Stomach (tissue), 4 donors: ENCODE data around the gene RUFY1.

Experiments
- CTCF ChIP-seq, 7 experiments: fragments of 450-650 bp in 4 of 7; fragments of 200-600 bp in 3 of 7; sonication (generic) in 3 of 7; IDR thresholded peaks; one replicate each; pipeline ENCODE4 v1.5.1; 2016 to 2019; ENCODE audit warnings: antibody characterized with exemption in 7 of 7, control low read depth in 2 of 7, mild to moderate bottlenecking in 1 of 7
- EP300 ChIP-seq: sonication (generic); formaldehyde crosslinking; IDR thresholded peaks from one replicate; pipeline ENCODE4 v1.6.1; 2017; ENCODE audit warnings: antibody characterized with exemption
- POLR2A ChIP-seq, 4 donors: fragments of 450-650 bp; IDR thresholded peaks; one replicate each; pipeline ENCODE4 v1.6.1; 2016; ENCODE audit warnings: antibody characterized with exemption in 4 of 4, control low read depth in 2 of 4, mild to moderate bottlenecking in 1 of 4, moderate library complexity in 1 of 4
- POLR2AphosphoS5 ChIP-seq, 3 donors: sonication (generic); formaldehyde crosslinking; IDR thresholded peaks; one replicate each; pipeline ENCODE4 v1.6.1; 2016; ENCODE audit warnings: antibody characterized with exemption in 3 of 3

DNA sequence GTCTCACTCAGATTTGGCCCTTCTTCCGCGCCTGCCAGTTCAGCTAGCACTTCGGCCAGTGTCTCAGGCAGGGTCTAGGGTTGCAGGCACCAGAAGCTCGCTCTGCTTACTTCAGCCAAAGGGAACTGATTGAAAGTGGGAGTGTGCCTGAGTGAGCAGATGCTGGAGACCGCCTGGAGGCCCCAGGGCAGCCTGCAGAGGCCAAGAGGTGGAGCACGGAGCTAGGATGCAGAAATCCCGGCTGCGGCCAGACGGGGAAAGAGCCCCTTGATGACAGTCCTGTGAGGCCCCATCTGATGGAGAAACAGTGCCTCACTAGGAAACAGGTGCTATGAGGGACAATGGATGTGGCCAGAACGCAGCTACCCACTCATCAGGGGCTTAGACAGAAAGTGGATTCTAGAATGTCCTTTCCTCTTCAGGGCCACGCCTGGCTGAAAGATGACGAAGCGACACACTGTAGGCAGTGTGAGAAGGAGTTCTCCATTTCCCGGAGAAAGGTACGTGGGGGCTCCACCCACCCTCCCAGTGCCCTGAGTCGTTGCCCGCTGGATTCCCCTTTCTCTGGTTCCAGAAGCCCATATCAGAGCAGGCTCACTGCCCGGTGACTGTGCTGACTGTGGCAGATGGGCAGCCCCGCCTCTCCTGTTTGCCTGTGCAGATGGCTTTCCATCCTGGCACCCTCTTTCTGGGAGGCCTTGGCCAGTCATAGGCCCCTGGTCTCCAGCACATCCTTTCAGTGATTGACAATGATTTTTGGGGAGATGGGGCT is 57.0 kb downstream of the RUFY1 start:
- TF ChIP-seq CTCF (IDR thresholded peaks at IDR 0.05) (no peak), POLR2A (IDR thresholded peaks at IDR 0.05) (no peak), POLR2AphosphoS5 (IDR thresholded peaks at IDR 0.05) (peak in 1 of 3 donors; percentile 2), EP300 (no peak)
